H1 (cell line): ENCODE measurements around the gene GNG12. TPM values are rescaled to one million over a fixed set of nuclear protein-coding genes. Genes with fewer than 3 reads are reported as not detected.

Experiments
- CEBPB ChIP-seq: IDR thresholded peaks from 2 replicates; pipeline ENCODE4 v1.6.1; 2012; ENCODE audit warnings: low read depth, low read length
- CHD7 ChIP-seq: fragments of 300-600 bp; sonication (generic); IDR thresholded peaks from 2 replicates; pipeline ENCODE4 v1.7.1; 2012; ENCODE audit warnings: low read length, moderate library complexity, mild to moderate bottlenecking, inconsistent platforms; ENCODE audit not compliant: insufficient replicate concordance
- MAX ChIP-seq: IDR thresholded peaks from 2 replicates; pipeline ENCODE4 v1.6.1; 2012; ENCODE audit warnings: inconsistent platforms
- NRF1 ChIP-seq: IDR thresholded peaks from 2 replicates; pipeline ENCODE4 v1.6.1; 2011; ENCODE audit warnings: mild to moderate bottlenecking, low read depth, low read length, improper control_type of control experiment
- SIRT6 ChIP-seq: IDR thresholded peaks from one replicate; pipeline ENCODE4 v1.7.1; 2012; ENCODE audit warnings: low read length, inconsistent platforms
- polyA plus RNA-seq, 7 experiments: library from polyadenylated mRNA; depleted of rRNA in 3 of 7; stranded (reverse) in 5 of 7; unstranded in 2 of 7; fragments of >200 nt in 5 of 7; fragments of 200-250 nt in 2 of 7; gene quantifications; 1 replicate in 5 of 7; 2 replicates in 1 of 7; 4 replicates in 1 of 7; pipeline versions ENCODE4 v1.2.1 to v1.2.3, GENCODE V29; 2011 to 2013; ENCODE audit warnings: missing spikeins in 2 of 7, mixed read lengths in 2 of 7
- total RNA-seq: library from RNA; stranded (reverse); fragmentation: NEBNext Ultra II Directional; extraction: Animal tissue kit (Norgen Biotek cat#: 25700); gene quantifications from 2 replicates; pipeline ENCODE4 v1.2.1, GENCODE V29; 2021

GNG12 gene
- total and polyA plus RNA-seq, 2 of the 8 experiments (the other 6 are each of a cell fraction or from before 2014, with no cell fraction given): 11.4 to 35.8 TPM

DNA sequence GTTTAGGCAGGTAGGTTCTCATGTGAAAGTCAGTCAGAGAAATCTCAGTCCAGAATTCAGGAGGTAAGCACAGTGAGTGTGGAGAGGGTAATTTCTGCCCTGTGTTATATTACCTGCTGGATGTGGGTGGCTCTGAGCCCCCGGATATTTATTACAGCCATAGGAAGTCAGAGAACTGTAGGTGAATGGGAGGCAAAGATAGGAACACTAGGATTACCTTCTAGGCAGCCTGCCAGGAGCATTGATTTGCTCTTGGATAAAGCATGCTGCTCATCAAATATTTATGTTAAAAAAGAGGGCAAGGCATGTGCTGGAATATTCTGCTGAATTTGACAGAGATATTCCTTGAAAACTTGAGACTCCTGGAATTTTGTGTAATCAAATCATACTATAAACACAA is 8.5 kb downstream of the GNG12 start (continued):
- TF ChIP-seq MAX (no peak), SIRT6 (no peak), NRF1 (no peak), CEBPB (no peak), CHD7 (no peak)
